PC-3 (cell line): Measurements from ENCODE around the gene APBA1. TPM values are rescaled to one million over a fixed set of nuclear protein-coding genes. Genes with fewer than 3 reads are reported as not detected.

Source experiments
- ATAC-seq: fragments of 200-7000 bp; cut with Tn5 transposase; 2 replicates; pipeline ENCODE4 v1.9.1; 2020; ENCODE audit warnings: mild to moderate bottlenecking, moderate library complexity
- BruUV-seq: library from RNA; stranded (reverse); fragments of 400-500 nt; replicated peaks from 2 replicates; lab custom pipeline; 2021; lab: Mats Ljungman, UMichigan
- CTCF ChIA-PET: fragments of 300-600 bp; sonication (Branson Sonifier 250); formaldehyde crosslinking; loops from one replicate; lab custom pipeline; 2022; ENCODE audit warnings: antibody characterized with exemption; lab: Charles Lee
- POLR2A ChIA-PET: fragments of 300-600 bp; sonication (Branson Sonifier 250); formaldehyde crosslinking; loops from one replicate; lab custom pipeline; 2022; ENCODE audit warnings: antibody characterized with exemption; ENCODE audit not compliant: unreplicated experiment; lab: Charles Lee
- DNase-seq: peaks from one replicate; pipeline ENCODE4 v3.0.0-alpha.2; 2015
- H2AFZ ChIP-seq: fragments of 300-600 bp; sonication (generic); 2 replicates; pipeline ENCODE4 v1.6.0; 2016; ENCODE audit warnings: antibody characterized with exemption, low read length
- H3F3A ChIP-seq: fragments of 300-600 bp; sonication (generic); one replicate; pipeline ENCODE4 v1.6.0; 2017; ENCODE audit warnings: antibody characterized with exemption, low read length, control low read depth, mild to moderate bottlenecking; ENCODE audit not compliant: unreplicated experiment
- H3K27ac ChIP-seq: fragments of 300-600 bp; sonication (generic); 2 replicates; pipeline ENCODE4 v1.5.1; 2016; ENCODE audit warnings: mild to moderate bottlenecking, low read length
- H3K27me3 ChIP-seq: fragments of 300-600 bp; sonication (generic); 2 replicates; pipeline ENCODE4 v1.6.1; 2016; ENCODE audit warnings: low read length, mixed read lengths
- H3K36me3 ChIP-seq: fragments of 300-600 bp; sonication (generic); 2 replicates; pipeline ENCODE4 v1.6.1; 2016; ENCODE audit warnings: low read depth, mixed run types, low read length, mixed read lengths
- H3K4me1 ChIP-seq: fragments of 300-600 bp; sonication (generic); 2 replicates; pipeline ENCODE4 v1.5.1; 2016; ENCODE audit warnings: low read length; ENCODE audit not compliant: insufficient read depth
- H3K4me2 ChIP-seq: fragments of 300-600 bp; sonication (generic); 2 replicates; pipeline ENCODE4 v1.6.0; 2016; ENCODE audit warnings: low read length
- H3K4me3 ChIP-seq: fragments of 300-600 bp; sonication (generic); 2 replicates; pipeline ENCODE4 v1.5.1; 2016; ENCODE audit warnings: mild to moderate bottlenecking, low read length, mixed read lengths
- H3K79me2 ChIP-seq: fragments of 300-600 bp; sonication (generic); 2 replicates; pipeline ENCODE4 v1.6.1; 2017; ENCODE audit warnings: low read length, mixed read lengths
- H3K9ac ChIP-seq: fragments of 300-600 bp; sonication (generic); 2 replicates; pipeline ENCODE4 v1.6.0; 2016; ENCODE audit warnings: mild to moderate bottlenecking, low read length
- H3K9me2 ChIP-seq: fragments of 300-600 bp; sonication (generic); replicated peaks from 2 replicates; pipeline ENCODE4 v1.6.1; 2016; ENCODE audit warnings: mixed run types, low read length, mixed read lengths
- H3K9me3 ChIP-seq: fragments of 300-600 bp; sonication (generic); 2 replicates; pipeline ENCODE4 v1.6.1; 2016; ENCODE audit warnings: low read length, mixed read lengths
- H4K20me1 ChIP-seq: fragments of 300-600 bp; sonication (generic); 2 replicates; pipeline ENCODE4 v1.6.1; 2016; ENCODE audit warnings: low read length, mixed read lengths
- CTCF ChIP-seq: fragments of 300-600 bp; sonication (generic); conservative IDR thresholded peaks from 2 replicates; pipeline ENCODE4 v1.5.1; 2017; ENCODE audit warnings: antibody characterized with exemption, low read depth, mild to moderate bottlenecking, low read length
- EZH2 ChIP-seq: fragments of 300-600 bp; sonication (generic); IDR thresholded peaks from one replicate; pipeline ENCODE4 v1.6.1; 2017; ENCODE audit warnings: antibody characterized with exemption, mild to moderate bottlenecking, low read length; ENCODE audit not compliant: unreplicated experiment
- EZH2phosphoT487 ChIP-seq: fragments of 300-600 bp; sonication (generic); IDR thresholded peaks from 2 replicates; pipeline ENCODE4 v1.6.1; 2018; ENCODE audit warnings: mild to moderate bottlenecking, antibody characterized with exemption, low read length, borderline replicate concordance
- intact Hi-C: fragments of 100-400 bp; cut with micrococcal nuclease; formaldehyde crosslinking; loops from 2 replicates; pipeline ENCODE4 v1.9.0; 2023
- total RNA-seq: library from RNA; depleted of rRNA; stranded (reverse); fragments of >200 nt; gene quantifications from 2 replicates; pipeline ENCODE4 v1.2.3, GENCODE V29; 2014

Gene APBA1
- total RNA-seq, 1 experiment from 2014 or later: 0.07 TPM

GRCh38 chr9:69611221-69611620, 61.0 kb downstream of the APBA1 start:
- Histone ChIP-seq H4K20me1 (no peaks in the 10 kb centered on the region), H3K79me2 (no peaks in the 10 kb centered on the region), H3K4me1 (no peaks in the 10 kb centered on the region), H3K9me3 (no peaks in the 10 kb centered on the region), H3K27ac (no peak overlapping the region), H3K27me3 (peaks cover 22% of the 10 kb centered on the region; the same call in 1 of the 2 replicates), H3K36me3 (no peaks in the 10 kb centered on the region), H3K4me3 (no peak overlapping the region), H2AFZ (no peak overlapping the region), H3K9ac (no peak overlapping the region), H3F3A (no peaks in the 10 kb centered on the region), H3K4me2 (no peak overlapping the region), H3K9me2 (no peaks in the 10 kb centered on the region)
- no TSS peak for BruUV-seq
- intact Hi-C loops: no loop called here
- ATAC-seq (no peak), DNase-seq (no peak)
- ChIA-PET CTCF (no interaction called here), POLR2A (no interaction called here)
- TF ChIP-seq CTCF: no peak
- no peak for TF ChIP-seq EZH2phosphoT487
- no peak for TF ChIP-seq EZH2

GRCh38 chr9:69609156-69609555, 63.0 kb downstream of the APBA1 start:
- H3K9me2 ChIP-seq: no peaks in the 10 kb centered on the region
- no peaks in the 10 kb centered on the region for H3K36me3 ChIP-seq
- H3K4me3 ChIP-seq: no peak overlapping the region
- no peak for DNase-seq
- H3K27me3 ChIP-seq: peaks cover 16% of the 10 kb centered on the region; the same call in 1 of the 2 replicates
- no TSS peak for BruUV-seq
- no peak overlapping the region for H3K27ac ChIP-seq
- no peaks in the 10 kb centered on the region for H3K4me1 ChIP-seq
- intact Hi-C loops: no loop called here
- ChIA-PET CTCF (no interaction called here), POLR2A (interaction anchor here (0.6 kb wide), 1 partner anchor 13 kb away, joined by 3 read pairs; no protein-coding TSS in a partner anchor)
- no peaks in the 10 kb centered on the region for H3K79me2 ChIP-seq
- no peak for TF ChIP-seq EZH2
- TF ChIP-seq EZH2phosphoT487: no peak
- TF ChIP-seq CTCF: no peak
- no peaks in the 10 kb centered on the region for H4K20me1 ChIP-seq
- no peaks in the 10 kb centered on the region for H3K9me3 ChIP-seq
- no peak overlapping the region for H3K9ac ChIP-seq
- H3K4me2 ChIP-seq: no peak overlapping the region
- H3F3A ChIP-seq: no peaks in the 10 kb centered on the region
- no peak overlapping the region for H2AFZ ChIP-seq
- no peak for ATAC-seq

- TF ChIP-seq EZH2phosphoT487 (no peak), CTCF (no peak), EZH2 (no peak)
- Histone ChIP-seq H3K9ac (no peak overlapping the region), H3K9me3 (no peaks in the 10 kb centered on the region), H3K27me3 (0 out of 2 replicates have a peak, but pooled peaks cover 3% of the 10 kb centered on the region), H3K79me2 (no peaks in the 10 kb centered on the region), H3K4me1 (no peaks in the 10 kb centered on the region), H3K36me3 (no peaks in the 10 kb centered on the region), H4K20me1 (no peaks in the 10 kb centered on the region), H3K9me2 (no peaks in the 10 kb centered on the region), H3F3A (no peaks in the 10 kb centered on the region), H3K4me3 (no peak overlapping the region), H2AFZ (no peak overlapping the region), H3K4me2 (no peak overlapping the region), H3K27ac (no peak overlapping the region)
- no peak for ATAC-seq
- BruUV-seq: no TSS peak
- intact Hi-C loops: no loop called here
- CTCF ChIA-PET: no interaction called here
- no peak for DNase-seq
- POLR2A ChIA-PET: no interaction called here
Measured at GRCh38 chr9:69606089-69606488, 66.1 kb downstream of the APBA1 start.
